Astrocyte (in vitro differentiated cells and primary cell): ENCODE measurements around the gene SLC2A2.

Experiments
- CTCF ChIP-seq: IDR thresholded peaks from 2 replicates; pipeline ENCODE4 v1.5.1; 2011; ENCODE audit warnings: low read depth, mild to moderate bottlenecking, inconsistent platforms, low read length, moderate library complexity; ENCODE audit not compliant: insufficient read depth
- EZH2 ChIP-seq: IDR thresholded peaks from 2 replicates; pipeline ENCODE4 v1.6.1; 2012; ENCODE audit warnings: mild to moderate bottlenecking, low read length, inconsistent platforms; ENCODE audit not compliant: insufficient read depth

- TF ChIP-seq CTCF (no peak), EZH2 (no peak)
Measured at GRCh38 chr3:171064461-171064860, 37.9 kb upstream of the SLC2A2 start.
